CD4-positive, alpha-beta T cell treated with Interleukin-10 for 1 hour (primary cell): ENCODE measurements around the gene ELK3.

Source experiments
- DNase-seq: peaks from one replicate; pipeline ENCODE4 v3.0.0-alpha.2; 2020

The ELK3 gene

DNA sequence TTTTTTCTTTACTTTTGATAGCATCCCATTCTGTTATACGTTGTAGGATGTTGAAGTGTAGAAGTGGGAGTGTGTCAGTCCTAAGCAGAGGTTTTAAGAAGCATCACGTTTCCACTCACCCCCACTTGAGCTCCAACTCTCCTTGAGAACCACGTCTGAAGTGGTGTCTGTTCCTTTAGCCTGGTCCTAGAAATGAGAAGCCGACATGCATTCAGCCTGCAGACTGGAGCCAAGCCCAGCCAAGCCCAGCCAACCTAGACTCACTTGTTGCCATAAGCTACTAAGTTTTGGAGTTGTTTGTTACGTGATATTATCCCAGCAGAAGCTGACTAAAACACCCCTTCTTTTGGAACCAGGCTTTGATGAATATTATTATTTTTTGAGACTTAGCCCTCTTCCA, 4.4 kb upstream of the ELK3 start:
- no peak for DNase-seq

- DNase-seq = no peak
Observed at GRCh38 chr12:96190413-96191108, 3.6 kb upstream of the ELK3 start.

GRCh38 chr12:96192926-96193573, 1.1 kb upstream of the ELK3 start:
- DNase-seq = no peak

- no peak for DNase-seq
Observed at GRCh38 chr12:96194576-96194889, 358 bp downstream of the ELK3 start.

DNA sequence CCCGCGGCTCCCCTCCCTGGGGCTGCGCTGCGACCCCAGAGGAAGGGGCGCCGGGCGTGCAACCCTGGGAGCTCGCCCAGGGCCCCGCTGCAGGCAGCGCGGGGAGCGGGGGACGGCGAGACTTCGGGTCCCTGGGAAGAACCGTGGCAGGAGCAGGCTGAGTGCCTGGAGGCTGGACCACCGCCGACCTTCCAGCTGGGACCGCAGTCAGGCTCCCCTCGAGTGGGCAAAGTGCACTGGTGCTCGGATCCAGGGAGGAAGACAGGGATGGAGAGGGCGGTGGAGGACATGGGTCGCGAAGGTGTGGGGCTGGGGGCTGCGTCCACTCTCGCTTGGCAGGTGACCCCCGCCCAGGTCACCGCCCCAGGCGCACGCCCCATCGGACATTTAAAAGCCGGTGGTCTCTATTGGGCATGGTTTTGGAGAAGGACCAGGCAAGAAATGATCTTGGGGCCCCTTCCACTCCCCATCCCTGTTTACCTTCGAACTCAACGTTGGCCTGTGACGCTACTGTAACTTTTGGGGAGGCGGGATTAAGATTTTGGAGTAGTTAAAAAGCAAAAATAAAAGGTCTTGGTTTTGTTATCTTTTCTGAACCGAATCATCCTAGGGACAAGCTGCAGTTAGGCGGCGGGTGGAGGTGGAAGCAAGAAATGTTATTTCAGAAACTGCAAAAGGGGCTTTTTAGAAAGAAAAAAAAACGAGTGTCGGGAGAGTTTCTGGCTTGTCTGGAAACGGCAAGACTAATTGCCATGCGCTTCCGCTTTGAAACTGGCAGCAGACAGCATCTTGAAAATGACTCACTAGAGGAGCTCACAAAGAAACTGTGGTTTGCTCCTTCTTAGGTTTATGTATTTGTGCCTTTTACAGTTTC, 1.0 kb downstream of the ELK3 start:
- peak; percentile 85 for DNase-seq

- DNase-seq = no peak
Observed at GRCh38 chr12:96195845-96196451, 1.8 kb downstream of the ELK3 start.

DNA sequence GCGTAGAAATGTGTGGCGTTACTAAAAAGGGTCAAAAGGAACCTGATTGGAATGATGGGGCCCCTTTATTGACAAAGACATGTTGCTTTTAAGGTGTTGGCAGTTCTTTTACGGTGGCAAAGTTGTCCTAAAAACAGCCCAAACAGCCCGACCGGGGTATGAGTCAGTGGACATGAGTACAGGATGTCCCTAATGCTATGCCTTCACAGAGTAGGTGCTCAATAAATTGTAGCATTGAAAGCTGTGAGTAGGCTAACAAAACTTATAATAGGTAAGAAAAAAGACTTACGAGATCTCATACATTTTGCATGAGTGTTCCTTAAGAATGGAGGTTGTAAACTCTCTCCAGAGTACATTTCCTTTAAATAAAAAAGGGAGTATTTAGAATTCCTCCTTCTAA, 2.6 kb downstream of the ELK3 start:
- no peak for DNase-seq

DNA sequence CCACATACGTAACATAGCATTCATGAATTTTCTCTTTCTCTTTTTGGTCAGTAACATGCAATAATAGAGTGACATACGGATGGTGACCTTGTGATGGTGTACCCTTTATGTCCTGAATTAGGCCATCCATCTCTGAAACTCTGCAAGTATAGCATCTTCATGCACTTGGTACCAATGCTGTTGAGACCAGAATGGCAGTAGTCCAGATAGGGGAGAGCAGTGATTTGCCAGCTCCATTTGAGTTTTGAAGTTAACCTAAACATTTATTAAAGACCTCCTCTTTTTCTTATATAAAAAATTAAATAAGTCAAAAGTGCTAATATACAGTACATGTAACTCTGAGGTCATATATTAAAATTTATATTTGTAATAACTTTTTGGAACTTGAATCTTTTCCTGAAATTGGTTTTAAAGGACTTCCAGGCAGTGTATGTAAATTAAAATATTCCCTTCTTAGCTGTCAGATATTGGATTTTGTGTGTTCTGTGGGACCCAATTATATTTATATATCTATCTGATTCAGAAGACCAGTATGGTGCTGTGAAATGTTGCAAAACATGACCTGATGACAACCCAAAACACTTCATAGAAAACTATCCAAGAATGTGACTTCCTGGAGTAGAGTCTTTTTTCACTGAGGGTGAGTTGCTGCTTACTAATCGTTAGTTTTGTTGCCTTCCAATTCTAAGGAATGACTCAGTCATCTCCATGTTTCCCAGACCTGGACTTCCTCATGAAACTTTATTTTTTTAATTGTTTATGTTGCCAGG, 3.5 kb downstream of the ELK3 start:
- no peak for DNase-seq

- DNase-seq = peak; percentile 44
Observed at GRCh38 chr12:96198965-96199364, 4.8 kb downstream of the ELK3 start.

DNA sequence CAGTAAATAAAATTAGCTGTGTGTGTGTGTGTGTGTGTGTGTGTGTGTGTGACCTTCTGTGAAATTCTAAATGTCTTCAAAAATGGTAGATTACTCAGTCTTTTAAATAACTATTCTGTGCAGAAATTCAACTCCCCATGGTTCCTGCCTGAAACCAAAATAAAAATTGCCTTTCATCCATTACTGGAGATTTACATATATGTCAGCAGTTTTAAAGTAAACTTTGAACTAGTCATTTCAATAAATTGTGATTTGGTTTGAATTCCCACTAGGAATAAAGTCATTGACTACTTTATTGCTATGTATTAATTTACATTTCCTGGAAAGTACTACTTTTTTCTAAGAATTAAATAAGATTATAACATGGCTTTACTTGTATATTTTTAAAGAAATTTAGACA, 5.3 kb downstream of the ELK3 start:
- no peak for DNase-seq

DNA sequence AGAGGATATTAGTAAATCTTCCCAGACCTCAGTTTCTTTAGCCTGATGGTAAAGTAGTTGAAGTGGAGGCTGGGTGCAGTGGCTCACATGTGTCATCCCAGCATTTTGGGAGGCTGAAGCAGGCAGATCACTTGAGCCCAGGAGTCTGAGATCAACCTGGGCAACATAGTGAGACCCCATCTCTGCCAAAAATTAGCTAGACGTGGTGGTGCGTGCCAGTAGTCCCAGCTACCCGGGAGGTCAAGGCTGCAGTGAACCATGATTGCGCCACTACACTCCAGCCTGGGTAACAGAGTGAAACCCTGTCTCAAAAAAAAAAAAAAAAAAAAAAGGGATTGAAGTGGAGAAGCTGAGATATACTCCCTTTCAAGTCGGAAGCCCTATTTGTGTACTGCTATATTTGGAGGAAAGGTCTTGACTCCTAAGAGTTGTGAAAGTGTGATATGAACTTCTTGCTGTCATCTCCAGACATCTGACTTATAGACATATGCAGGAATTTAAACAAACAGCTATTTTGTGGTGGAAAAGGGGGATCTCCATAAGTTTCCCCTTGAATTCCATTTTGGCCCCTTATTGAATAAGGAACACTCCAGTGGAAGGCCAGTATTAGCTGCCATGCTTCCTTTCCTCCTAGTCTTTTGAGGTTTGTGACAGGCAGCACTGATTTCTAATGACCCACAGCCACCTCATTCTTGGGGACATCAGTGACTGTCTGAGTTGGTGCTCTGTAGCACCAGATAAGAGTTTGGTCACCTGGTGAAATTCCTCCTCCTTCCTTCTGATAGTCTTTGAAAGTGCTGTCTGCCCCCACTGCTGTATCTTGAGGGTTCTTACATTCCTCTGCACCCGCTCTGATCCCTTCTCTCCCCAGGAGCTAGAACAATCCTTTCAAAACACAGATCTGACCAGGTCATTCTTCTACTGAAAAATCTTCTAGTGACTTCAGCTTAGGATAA, 7.4 kb downstream of the ELK3 start:
- DNase-seq = no peak

DNA sequence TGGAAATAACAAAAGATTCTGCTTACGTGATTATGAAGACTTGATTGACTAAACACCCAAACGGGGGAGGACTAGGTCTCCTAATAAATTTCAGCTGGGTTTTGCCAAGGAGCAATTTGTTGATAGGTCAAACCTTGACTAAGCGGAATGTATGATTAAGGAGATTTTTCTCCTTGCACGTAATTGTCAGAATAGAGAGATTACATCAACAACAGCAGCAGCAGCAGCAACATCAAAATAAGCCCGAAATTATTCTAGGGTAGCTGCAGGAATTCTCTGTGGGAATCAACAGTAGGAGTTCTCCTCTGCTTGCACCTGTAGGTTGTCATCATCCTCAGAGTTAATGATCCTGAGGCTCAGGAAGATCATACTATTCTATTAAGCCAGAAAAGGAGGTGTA, 10.2 kb downstream of the ELK3 start:
- no peak for DNase-seq

GRCh38 chr12:96205908-96206307, 11.7 kb downstream of the ELK3 start:
- peak; percentile 49 for DNase-seq

- DNase-seq = no peak
Observed at GRCh38 chr12:96206936-96207662, 12.9 kb downstream of the ELK3 start.

GRCh38 chr12:96208346-96208745, 14.2 kb downstream of the ELK3 start:
- no peak for DNase-seq

DNA sequence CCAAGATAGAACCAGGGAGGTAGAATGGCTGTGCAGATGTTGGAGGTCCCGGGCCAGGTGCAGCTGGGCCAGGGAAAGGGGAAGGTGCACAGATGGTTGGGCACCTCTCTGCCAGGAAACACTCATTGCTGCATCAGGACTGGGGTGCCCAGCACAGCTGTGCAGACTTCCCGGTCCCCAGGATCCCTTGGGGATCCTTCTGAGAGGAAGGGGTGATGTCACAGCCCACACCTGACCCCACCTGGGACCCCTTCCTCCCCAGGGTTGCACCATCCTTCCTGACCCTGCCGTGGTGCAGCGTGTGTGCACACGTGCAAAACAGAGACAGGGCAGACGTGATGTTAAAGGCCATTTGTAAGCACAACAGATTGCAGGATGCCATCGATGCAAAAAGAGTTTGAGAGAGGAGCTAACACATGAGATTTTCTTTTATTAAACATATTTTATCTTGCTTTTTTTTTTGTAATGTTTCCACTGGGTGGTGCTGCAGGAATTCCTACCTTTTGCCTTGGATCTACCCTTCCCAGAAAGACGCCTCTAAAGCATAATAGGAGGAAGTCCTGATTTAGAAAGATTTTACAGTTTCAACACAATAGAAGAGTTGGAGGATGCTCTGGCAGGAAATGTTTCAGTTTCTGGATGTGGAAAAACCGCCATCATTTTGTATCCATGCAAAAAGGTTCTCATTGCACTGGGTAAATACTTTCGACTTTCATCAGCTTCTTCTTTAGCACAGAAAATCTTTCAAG, 14.8 kb downstream of the ELK3 start:
- no peak for DNase-seq

GRCh38 chr12:96210376-96211055, 16.3 kb downstream of the ELK3 start:
- peak; percentile 65 for DNase-seq

- DNase-seq = no peak
Observed at GRCh38 chr12:96211988-96212387, 17.8 kb downstream of the ELK3 start.
